ENCODE data around the gene SYT17.

SYT17 gene

GRCh38 chr16:19167710-19168370, at the start of gene SYT17:
TSS of gene SYT17 (plus strand) at chr16:19168240. CDS start at chr16:19168647, 407 bp downstream.
- ChIA-PET POLR2A (no interaction called here), CTCF (interaction anchor here (1.7 kb wide), 1 partner anchor 9 kb away, joined by 7 read pairs; no protein-coding TSS in a partner anchor)
- no peaks in the 10 kb centered on the region for H3K4me1 ChIP-seq (ENCODE audit: control insufficient read depth, insufficient read depth, low read length)
- no peaks in the 10 kb centered on the region for H3K9me3 ChIP-seq (ENCODE audit: control insufficient read depth, insufficient read depth, low read depth, low read length)
- H3K36me3 ChIP-seq (ENCODE audit: control insufficient read depth in 2 of 2, insufficient read depth in 1 of 2, low read length in 2 of 2) = no peaks in the 10 kb centered on the region
- H3K4me3 ChIP-seq (ENCODE audit: low read depth, low read length) = peak within 1 kb of the TSS; percentile 54
- H3K27ac ChIP-seq (ENCODE audit: extremely low read depth, low read depth, low read length) = no peak within 1 kb of the TSS; the same call in 1 of the 2 replicates
- TF ChIP-seq ZEB2 (tag by site-specific recombination; IDR thresholded peaks at IDR 0.05) (peak; percentile 45), ZBTB10 (tag by site-specific recombination; IDR thresholded peaks at IDR 0.05) (peak; percentile 69; the same call in 1 of the 2 replicates), ZNF660 (tag by site-specific recombination; IDR thresholded peaks at IDR 0.05) (peak; percentile 78; the same call in 1 of the 2 replicates), ZNF184 (tag by site-specific recombination; IDR thresholded peaks at IDR 0.05) (no peak), ATF2 (tag by site-specific recombination; IDR thresholded peaks at IDR 0.05; ENCODE audit: low read depth) (no peak), TCF7L2 (IDR thresholded peaks at IDR 0.05; ENCODE audit: borderline replicate concordance, low read depth, low read length) (no peak), TSHZ1 (tag by site-specific recombination; IDR thresholded peaks at IDR 0.05; ENCODE audit: borderline replicate concordance) (no peak), ZNF654 (tag by site-specific recombination; IDR thresholded peaks at IDR 0.05; ENCODE audit: low read depth) (peak; percentile 27), ZNF350 (tag by site-specific recombination; IDR thresholded peaks at IDR 0.05) (no peak), HOXD13 (CRISPR knock-in tag; IDR thresholded peaks at IDR 0.05; ENCODE audit: borderline replicate concordance) (no peak), KLF17 (tag by site-specific recombination; IDR thresholded peaks at IDR 0.05) (peak; percentile 30; the same call in 1 of the 2 replicates), ZBTB20 (tag by site-specific recombination; IDR thresholded peaks at IDR 0.05) (peak; percentile 47; the same call in 1 of the 2 replicates), ZNF335 (tag by site-specific recombination; conservative IDR thresholded peaks at IDR 0.05) (0 out of 2 replicates have a peak, but pooled peaks have one; percentile 10), ZBTB8A (tag by site-specific recombination; IDR thresholded peaks at IDR 0.05) (peak; percentile 98), ZNF555 (tag by site-specific recombination; conservative IDR thresholded peaks at IDR 0.05) (no peak), ZBTB44 (tag by site-specific recombination; IDR thresholded peaks at IDR 0.05) (peak; percentile 30; the same call in 1 of the 2 replicates), ZSCAN16 (tag by site-specific recombination; IDR thresholded peaks at IDR 0.05) (no peak), ZNF600 (tag by site-specific recombination; IDR thresholded peaks at IDR 0.05) (peak; percentile 30; the same call in 1 of the 2 replicates), KLF16 (tag by site-specific recombination; IDR thresholded peaks at IDR 0.05) (peak; percentile 51), ZNF692 (tag by site-specific recombination; IDR thresholded peaks at IDR 0.05) (peak; percentile 15; the same call in 1 of the 2 replicates), ZNF37A (tag by site-specific recombination; IDR thresholded peaks at IDR 0.05) (0 out of 2 replicates have a peak, but pooled peaks have one; percentile 15)
- TF ChIP-seq, protein P1, sequence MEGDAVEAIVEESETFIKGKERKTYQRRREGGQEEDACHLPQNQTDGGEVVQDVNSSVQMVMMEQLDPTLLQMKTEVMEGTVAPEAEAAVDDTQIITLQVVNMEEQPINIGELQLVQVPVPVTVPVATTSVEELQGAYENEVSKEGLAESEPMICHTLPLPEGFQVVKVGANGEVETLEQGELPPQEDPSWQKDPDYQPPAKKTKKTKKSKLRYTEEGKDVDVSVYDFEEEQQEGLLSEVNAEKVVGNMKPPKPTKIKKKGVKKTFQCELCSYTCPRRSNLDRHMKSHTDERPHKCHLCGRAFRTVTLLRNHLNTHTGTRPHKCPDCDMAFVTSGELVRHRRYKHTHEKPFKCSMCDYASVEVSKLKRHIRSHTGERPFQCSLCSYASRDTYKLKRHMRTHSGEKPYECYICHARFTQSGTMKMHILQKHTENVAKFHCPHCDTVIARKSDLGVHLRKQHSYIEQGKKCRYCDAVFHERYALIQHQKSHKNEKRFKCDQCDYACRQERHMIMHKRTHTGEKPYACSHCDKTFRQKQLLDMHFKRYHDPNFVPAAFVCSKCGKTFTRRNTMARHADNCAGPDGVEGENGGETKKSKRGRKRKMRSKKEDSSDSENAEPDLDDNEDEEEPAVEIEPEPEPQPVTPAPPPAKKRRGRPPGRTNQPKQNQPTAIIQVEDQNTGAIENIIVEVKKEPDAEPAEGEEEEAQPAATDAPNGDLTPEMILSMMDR (tag by site-specific recombination; IDR thresholded peaks at IDR 0.05) = peak; percentile 97
